Measurements from ENCODE around the gene HECTD2. TPM values are rescaled to one million over a fixed set of nuclear protein-coding genes. Genes with fewer than 3 reads are reported as not detected.
"Not testable (repeated sequence)": the region's sequence is repeated elsewhere in the genome, so short reads cannot be mapped to it uniquely, and the experiment has no call there.

HECTD2 gene
- total RNA-seq, 8 experiments from 2014 or later, result 4.5 to 28.1 (median 18.3) TPM

DNA sequence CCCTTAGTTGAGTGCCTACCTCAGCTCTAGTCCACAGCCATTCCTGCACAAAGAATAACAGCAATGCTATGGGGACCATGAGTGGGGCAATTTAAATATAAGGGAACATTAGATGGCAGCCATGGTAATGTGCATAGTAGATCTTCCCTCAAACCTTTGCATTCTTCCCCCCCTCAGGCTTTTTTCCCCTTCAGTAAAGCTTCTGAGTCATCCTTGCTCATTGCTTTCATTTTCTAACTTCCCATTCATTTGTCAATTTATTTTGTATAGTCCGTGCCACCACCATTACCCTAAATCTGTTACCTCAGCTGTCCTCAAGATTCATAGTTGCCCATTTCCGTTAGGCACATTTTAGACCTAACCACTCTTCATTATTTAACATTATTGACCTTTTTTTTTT lies 10.7 kb downstream of the HECTD2 start:
- in situ Hi-C loops (cut with MboI; ENCODE audit: low pct_unique_long_range_greater_than_20kb in 2 of 9, low sequenced_read_pairs in 9 of 9, unreplicated experiment in 9 of 9), result loop anchor here in 1 of 9 experiments (25.0 kb wide), 1 partner anchor 466 kb away; no protein-coding TSS in a partner anchor
- ATAC-seq (replicated peaks in 6 of 8), result peak in 3 of 8 experiments; percentile 37 to 86 (median 74)
- Histone ChIP-seq H3K27ac (no peak overlapping the region), H3K4me3 (no peak overlapping the region), H3K4me1 (replicated peaks in 1 of 2) (no peaks in the 10 kb centered on the region)
- 74 to 100% (median 86%) methylated on average over 1 to 2 of the region's 2 CpGs for WGBS, 10 experiments

DNA sequence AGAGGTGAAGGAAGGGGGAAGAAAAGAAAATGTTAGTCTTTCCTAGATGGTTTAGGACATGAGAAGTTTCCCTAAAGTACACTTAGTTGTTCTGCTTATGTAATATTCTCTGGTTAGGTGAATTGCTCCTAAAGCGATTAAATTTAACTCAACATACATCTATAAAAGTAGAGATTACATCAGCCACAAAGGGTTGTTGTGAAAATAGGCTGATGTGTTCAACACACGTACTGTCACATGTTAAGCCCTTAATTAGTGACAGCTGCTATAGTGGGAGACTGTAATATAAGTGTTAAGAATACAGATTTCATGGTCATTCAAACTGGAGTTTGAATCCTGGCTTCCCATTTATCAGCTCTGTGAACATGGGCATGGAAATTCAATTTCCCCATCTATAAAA lies 12.8 kb downstream of the HECTD2 start:
- Histone ChIP-seq H3K4me3 (no peak overlapping the region), H3K4me1 (replicated peaks in 1 of 2) (no peaks in the 10 kb centered on the region), H3K27ac (no peak overlapping the region)
- in situ Hi-C loops (cut with MboI; ENCODE audit: low pct_unique_long_range_greater_than_20kb in 2 of 9, low sequenced_read_pairs in 9 of 9, unreplicated experiment in 9 of 9), result loop anchor here in 1 of 9 experiments (25.0 kb wide), 1 partner anchor 464 kb away; no protein-coding TSS in a partner anchor
- ATAC-seq (replicated peaks in 6 of 8), result peak in 1 of 8 experiments; percentile 40
- WGBS, 10 experiments, result 37 to 100% (median 83%) methylated on average over 1 to 2 of the region's 2 CpGs

DNA sequence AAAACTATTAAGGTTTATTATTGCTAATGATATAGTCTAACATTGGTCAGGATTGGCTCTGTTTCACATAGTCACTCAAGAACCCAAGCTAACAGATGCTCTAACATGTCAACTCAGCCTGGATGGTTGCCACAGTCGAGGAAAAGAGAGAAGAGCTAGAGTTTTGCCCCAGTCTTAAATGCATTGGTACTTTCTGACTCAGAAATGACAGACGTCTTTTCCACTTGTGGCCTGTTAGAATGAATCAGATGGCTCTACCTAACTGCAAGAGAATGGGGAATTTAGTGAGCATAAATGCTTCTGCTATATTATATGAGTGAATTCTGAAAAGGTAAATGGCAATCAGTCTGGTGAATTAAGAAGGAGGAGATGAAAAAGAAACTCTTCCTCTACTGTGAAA lies 13.9 kb downstream of the HECTD2 start:
- H3K4me1 ChIP-seq (replicated peaks in 1 of 2), result no peaks in the 10 kb centered on the region
- in situ Hi-C loops (cut with MboI; ENCODE audit: low pct_unique_long_range_greater_than_20kb in 2 of 9, low sequenced_read_pairs in 9 of 9, unreplicated experiment in 9 of 9), result loop anchor here in 1 of 9 experiments (25.0 kb wide), 1 partner anchor 463 kb away; no protein-coding TSS in a partner anchor
- ATAC-seq (replicated peaks in 6 of 8), result no peak
- WGBS, 10 experiments, result 31 to 90% (median 67%) methylated on average over 1 to 2 of the region's 2 CpGs; no CpG with 5 or more reads in 2 of the 10 experiments
- no peak overlapping the region for H3K27ac ChIP-seq
- H3K4me3 ChIP-seq, result no peak overlapping the region

DNA sequence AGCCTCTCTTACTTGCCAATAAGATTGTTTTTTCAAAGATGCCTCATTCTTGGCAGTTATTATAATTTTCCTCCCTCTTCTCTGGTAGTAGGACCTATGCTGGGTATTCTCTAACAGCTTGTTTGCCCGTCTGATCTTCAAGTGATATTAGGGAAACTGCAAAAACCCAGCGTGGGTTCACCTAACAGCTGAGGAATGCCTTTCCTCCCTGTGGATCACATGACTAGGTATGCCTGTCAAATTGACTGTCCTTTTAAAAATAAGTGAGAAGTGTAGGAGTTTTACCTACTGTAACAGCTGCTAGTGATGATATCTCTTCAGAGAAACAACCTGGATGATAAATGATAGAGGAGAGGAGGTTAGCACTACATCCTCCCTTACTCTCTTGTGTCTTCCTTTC lies 22.0 kb downstream of the HECTD2 start:
- Histone ChIP-seq H3K4me3 (no peak overlapping the region), H3K4me1 (replicated peaks in 1 of 2) (no peaks in the 10 kb centered on the region), H3K27ac (no peak overlapping the region)
- 20 to 100% (median 90%) methylated on average over 1 to 2 of the region's 2 CpGs; no CpG with 5 or more reads in 5 of the 10 experiments for WGBS, 10 experiments
- ATAC-seq (replicated peaks in 6 of 8), result no peak
- in situ Hi-C loops (cut with MboI; ENCODE audit: low pct_unique_long_range_greater_than_20kb in 2 of 9, low sequenced_read_pairs in 9 of 9, unreplicated experiment in 9 of 9), result no loop called here

DNA sequence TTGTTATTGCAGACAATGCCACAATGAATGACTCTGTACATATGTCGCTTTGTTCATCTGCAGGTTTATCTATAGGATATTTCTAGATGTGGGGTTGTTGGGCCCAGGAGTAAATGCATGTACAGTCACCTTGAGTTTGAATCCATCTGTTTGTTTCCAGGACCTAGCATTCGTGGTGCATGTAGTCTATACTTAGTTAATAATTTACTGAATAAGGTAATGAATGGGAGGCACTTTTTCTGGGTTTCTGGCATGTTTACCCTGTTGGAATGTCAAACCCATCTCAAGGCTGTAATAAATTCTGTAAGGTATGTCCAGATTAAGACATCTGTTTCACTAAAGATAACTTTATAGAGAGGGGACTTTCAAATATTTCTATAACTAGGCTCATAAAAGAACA lies 23.5 kb downstream of the HECTD2 start:
- no peaks in the 10 kb centered on the region for H3K4me1 ChIP-seq (replicated peaks in 1 of 2)
- WGBS, 10 experiments, result 20 to 100% (median 67%) methylated on average over 1 to 2 of the region's 2 CpGs
- H3K4me3 ChIP-seq, result no peak overlapping the region
- no peak for ATAC-seq (replicated peaks in 6 of 8)
- in situ Hi-C loops (cut with MboI; ENCODE audit: low pct_unique_long_range_greater_than_20kb in 2 of 9, low sequenced_read_pairs in 9 of 9, unreplicated experiment in 9 of 9), result no loop called here
- H3K27ac ChIP-seq, result no peak overlapping the region

DNA sequence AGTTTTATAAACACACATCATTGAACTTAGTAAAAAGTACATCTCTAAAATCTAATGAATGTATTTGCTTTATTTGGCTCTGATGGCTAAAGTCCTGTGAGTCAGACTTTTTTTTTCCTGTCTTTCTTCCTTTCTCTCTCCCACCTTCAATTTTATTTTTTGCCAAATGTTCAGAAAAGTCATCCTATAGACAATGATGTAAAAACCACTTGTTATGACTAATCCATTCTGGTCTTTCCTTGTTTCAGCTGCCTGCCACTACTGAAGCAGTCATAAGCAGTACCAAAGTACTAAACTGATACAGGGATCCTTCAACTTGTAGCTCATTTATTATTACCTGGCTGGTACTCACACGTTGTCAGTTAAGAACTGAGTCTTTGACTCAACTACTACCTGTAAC lies 23.9 kb downstream of the HECTD2 start:
- 33 to 100% (median 85%) methylated on average over 1 of the region's 1 CpG for WGBS, 10 experiments
- Histone ChIP-seq H3K27ac (no peak overlapping the region), H3K4me3 (no peak overlapping the region), H3K4me1 (replicated peaks in 1 of 2) (no peaks in the 10 kb centered on the region)
- ATAC-seq (replicated peaks in 6 of 8), result no peak
- in situ Hi-C loops (cut with MboI; ENCODE audit: low pct_unique_long_range_greater_than_20kb in 2 of 9, low sequenced_read_pairs in 9 of 9, unreplicated experiment in 9 of 9), result no loop called here

DNA sequence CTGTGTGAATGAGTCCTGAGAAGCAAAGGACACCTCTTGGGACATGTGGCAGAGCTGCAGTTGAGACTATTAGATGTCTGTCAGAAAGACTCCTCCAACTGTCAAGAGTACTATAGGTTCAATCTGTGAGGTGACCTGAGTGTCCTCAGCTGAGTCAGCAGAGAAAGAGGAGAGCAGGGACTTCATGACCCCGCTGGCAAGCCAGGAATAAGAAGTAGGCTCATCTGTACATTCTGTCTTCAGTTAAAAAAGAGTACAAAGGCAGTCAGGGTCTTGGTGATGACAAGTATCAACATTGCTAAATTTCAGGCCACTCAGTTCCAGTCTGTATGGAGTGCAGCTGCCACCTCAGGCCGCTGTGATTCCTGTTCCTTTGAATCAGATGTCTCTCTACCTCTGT lies 25.1 kb downstream of the HECTD2 start:
- no peak for ATAC-seq (replicated peaks in 6 of 8)

DNA sequence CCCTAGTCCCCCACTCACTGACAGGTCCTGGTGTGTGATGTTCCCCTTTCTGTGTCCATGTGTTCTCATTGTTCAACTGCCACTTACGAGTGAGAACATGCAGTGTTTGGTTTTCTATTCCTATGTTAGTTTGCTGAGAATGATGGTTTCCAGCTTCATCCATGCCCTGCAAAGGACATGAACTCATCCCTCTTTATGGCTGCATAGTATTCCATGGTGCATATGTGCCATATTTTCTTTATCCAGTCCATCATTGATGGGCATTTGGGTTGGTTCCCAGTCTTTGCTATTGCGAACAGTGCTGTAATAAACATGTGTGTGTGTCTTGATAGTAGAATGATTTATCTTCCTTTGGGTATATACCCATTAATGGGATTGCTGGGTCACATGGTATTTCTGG lies 28.1 kb downstream of the HECTD2 start:
- H3K4me1 ChIP-seq (replicated peaks in 1 of 2); H3K4me3 ChIP-seq; in situ Hi-C loops (cut with MboI; ENCODE audit: low pct_unique_long_range_greater_than_20kb in 2 of 9, low sequenced_read_pairs in 9 of 9, unreplicated experiment in 9 of 9); H3K27ac ChIP-seq; ATAC-seq (replicated peaks in 6 of 8): not testable (repeated sequence)
- WGBS, 10 experiments, result 0 to 100% (median 80%) methylated on average over 1 to 2 of the region's 2 CpGs; no CpG with 5 or more reads in 5 of the 10 experiments

More for the DNA sequence above, 25.1 kb downstream of the HECTD2 start:
- no peak overlapping the region for H3K4me3 ChIP-seq
- in situ Hi-C loops (cut with MboI; ENCODE audit: low pct_unique_long_range_greater_than_20kb in 2 of 9, low sequenced_read_pairs in 9 of 9, unreplicated experiment in 9 of 9), result no loop called here
- WGBS, 10 experiments, result 80 to 100% (median 89%) methylated on average over 1 to 2 of the region's 2 CpGs; no CpG with 5 or more reads in 4 of the 10 experiments
- no peak overlapping the region for H3K27ac ChIP-seq
- H3K4me1 ChIP-seq (replicated peaks in 1 of 2), result no peaks in the 10 kb centered on the region

DNA sequence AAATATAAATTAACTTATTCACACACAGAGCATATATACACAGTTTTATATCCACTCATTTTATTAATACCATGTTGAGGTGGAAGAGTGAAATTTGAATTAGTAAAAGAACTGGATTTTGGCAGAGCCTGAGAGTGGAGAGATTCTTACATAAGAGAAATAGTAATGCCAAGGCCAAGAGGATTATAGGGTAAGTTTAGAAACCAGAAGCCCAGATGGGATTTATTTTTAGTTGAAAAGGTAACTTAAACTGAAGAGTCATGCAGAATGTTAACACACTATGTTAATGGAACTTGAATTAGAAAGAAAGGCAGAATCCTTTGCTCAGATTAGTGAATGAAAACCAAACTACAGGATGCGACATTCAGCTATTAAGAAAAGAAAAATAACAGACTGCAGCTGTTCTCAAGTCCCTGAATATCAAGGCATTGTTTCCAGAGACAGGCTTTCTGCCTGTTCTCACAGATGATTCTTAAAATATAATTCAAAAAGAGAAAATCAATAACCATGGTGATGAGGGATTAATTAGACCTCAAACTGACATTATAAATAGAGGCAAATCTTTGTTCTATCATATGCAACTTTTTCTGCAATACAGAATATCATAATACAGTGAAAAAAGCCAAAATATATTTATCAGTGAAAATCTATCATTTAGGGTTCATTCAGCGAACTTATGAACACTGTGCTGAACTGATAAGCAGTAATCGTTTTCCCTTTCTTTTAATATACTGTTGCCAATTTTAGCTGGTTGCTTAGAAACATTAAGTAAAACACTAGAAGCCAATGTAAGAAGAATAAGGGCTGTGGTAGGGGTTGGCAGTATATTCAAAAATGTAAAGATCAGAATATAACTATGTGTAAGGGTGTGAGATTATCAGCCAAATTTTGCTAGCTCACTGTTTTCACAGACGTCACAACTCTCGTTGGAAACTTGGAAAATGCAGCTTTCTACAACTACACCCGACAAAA lies 34.4 kb downstream of the HECTD2 start:
- no peak overlapping the region for H3K4me3 ChIP-seq
- in situ Hi-C loops (cut with MboI; ENCODE audit: low pct_unique_long_range_greater_than_20kb in 2 of 9, low sequenced_read_pairs in 9 of 9, unreplicated experiment in 9 of 9), result no loop called here
- H3K4me1 ChIP-seq (replicated peaks in 1 of 2), result no peaks in the 10 kb centered on the region
- no peak overlapping the region for H3K27ac ChIP-seq
- WGBS, 10 experiments, result 74 to 100% (median 88%) methylated on average over 1 to 6 of the region's 6 CpGs
- ATAC-seq (replicated peaks in 6 of 8), result peak in 1 of 8 experiments; percentile 26

DNA sequence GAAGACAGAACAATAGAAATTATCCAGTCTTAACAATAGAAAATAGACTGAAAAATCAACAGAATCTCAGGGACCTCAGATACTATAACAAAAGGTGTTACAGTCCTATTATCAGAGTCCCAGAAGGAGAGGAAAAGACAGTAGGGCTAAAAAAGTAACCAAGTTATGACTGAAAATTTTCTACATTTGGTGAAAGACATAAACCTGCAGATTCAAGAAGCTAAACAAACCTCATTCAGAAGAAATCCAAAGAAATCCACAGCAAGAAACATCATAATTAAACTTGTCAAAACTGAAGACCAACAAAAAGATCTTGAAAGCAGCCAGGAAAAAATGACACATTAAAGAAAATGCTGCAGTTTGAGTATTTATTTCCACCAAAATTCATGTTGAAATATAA lies 41.9 kb downstream of the HECTD2 start:
- Histone ChIP-seq H3K27ac (no peak overlapping the region), H3K4me1 (replicated peaks in 1 of 2) (no peaks in the 10 kb centered on the region), H3K4me3 (no peak overlapping the region)
- in situ Hi-C loops (cut with MboI; ENCODE audit: low pct_unique_long_range_greater_than_20kb in 2 of 9, low sequenced_read_pairs in 9 of 9, unreplicated experiment in 9 of 9), result no loop called here
- ATAC-seq (replicated peaks in 6 of 8), result no peak

DNA sequence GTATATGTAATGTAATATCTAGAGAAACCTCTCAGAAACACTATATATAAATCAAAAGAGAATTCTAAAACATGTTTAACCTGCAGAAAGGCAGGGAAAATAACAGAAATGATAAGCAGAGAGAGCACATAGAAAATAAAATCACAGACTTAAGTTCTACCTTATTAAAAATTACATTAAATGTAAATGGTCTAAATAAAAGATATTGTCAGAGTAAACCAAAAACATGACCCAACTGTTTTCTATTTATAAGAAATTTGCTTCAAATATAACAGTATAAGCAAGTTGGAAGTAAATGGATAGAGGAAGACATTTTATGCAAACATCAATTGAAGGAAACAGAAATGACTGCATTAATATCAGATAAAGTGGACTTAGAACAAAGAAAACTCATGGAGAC lies 43.4 kb downstream of the HECTD2 start:
- Histone ChIP-seq H3K4me1 (replicated peaks in 1 of 2) (no peaks in the 10 kb centered on the region), H3K27ac (no peak overlapping the region), H3K4me3 (no peak overlapping the region)
- no peak for ATAC-seq (replicated peaks in 6 of 8)
- in situ Hi-C loops (cut with MboI; ENCODE audit: low pct_unique_long_range_greater_than_20kb in 2 of 9, low sequenced_read_pairs in 9 of 9, unreplicated experiment in 9 of 9), result no loop called here

DNA sequence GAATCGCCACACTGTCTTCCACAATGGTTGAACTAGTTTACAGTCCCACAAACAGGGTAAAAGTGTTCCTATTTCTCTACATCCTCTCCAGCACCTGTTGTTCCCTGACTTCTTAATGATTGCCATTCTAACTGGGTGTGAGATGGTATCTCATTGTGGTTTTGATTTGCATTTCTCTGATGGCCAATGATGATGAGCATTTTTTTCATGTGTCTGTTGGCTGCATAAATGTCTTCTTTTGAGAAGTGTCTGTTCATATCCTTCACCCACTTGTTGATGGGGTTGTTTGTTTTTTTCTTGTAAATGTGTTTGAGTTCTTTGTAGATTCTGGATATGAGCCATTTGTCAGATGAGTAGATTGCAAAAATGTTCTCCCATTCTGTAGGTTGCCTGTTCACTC lies 45.0 kb downstream of the HECTD2 start:
- H3K27ac ChIP-seq; ATAC-seq (replicated peaks in 6 of 8); in situ Hi-C loops (cut with MboI; ENCODE audit: low pct_unique_long_range_greater_than_20kb in 2 of 9, low sequenced_read_pairs in 9 of 9, unreplicated experiment in 9 of 9); H3K4me1 ChIP-seq (replicated peaks in 1 of 2); H3K4me3 ChIP-seq: not testable (repeated sequence)
- 100% methylated on average over 1 of the region's 1 CpG; no CpG with 5 or more reads in 8 of the 10 experiments for WGBS, 10 experiments

DNA sequence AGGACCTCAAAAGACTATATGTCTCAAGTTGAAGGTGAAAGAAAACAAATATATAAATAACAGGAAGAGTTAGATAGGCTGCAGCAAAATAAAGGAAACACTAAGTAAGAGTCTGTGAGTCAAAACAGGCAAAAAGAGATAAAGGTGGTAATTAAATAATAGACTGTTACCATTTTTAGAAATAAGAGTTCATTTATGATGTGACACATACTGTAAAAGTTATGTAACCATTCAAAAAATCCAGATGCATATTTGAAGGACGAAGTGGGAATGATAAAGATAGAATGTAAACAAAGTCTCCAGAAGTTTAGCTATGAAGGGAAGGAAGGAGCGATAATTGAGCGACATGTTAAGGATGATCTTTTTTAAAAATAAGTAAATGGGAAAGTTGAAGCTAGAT lies 50.5 kb downstream of the HECTD2 start:
- H3K4me1 ChIP-seq (replicated peaks in 1 of 2), result no peaks in the 10 kb centered on the region
- no peak overlapping the region for H3K27ac ChIP-seq
- in situ Hi-C loops (cut with MboI; ENCODE audit: low pct_unique_long_range_greater_than_20kb in 2 of 9, low sequenced_read_pairs in 9 of 9, unreplicated experiment in 9 of 9), result no loop called here
- H3K4me3 ChIP-seq, result no peak overlapping the region
- no peak for ATAC-seq (replicated peaks in 6 of 8)
- WGBS, 10 experiments, result 69 to 98% (median 92%) methylated on average over 2 to 3 of the region's 3 CpGs

DNA sequence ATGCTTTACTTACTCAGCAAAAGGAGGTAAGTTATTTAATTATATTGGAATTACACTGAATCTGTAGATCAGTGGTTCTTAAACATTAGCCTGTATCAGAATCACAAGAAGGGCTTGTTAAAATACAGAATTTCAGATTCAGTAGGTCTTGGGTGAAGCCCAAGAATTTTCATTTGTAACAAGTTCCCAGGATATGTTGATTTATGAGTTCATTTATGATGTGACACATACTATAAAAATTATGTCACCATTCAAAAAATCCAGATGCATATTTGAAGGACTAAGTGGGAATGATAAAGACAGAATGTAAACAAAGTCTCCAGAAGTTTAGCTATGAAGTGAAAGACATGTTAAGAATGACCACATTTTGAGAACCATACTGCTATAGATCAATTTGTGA lies 52.3 kb downstream of the HECTD2 start:
- H3K27ac ChIP-seq, result no peak overlapping the region
- in situ Hi-C loops (cut with MboI; ENCODE audit: low pct_unique_long_range_greater_than_20kb in 2 of 9, low sequenced_read_pairs in 9 of 9, unreplicated experiment in 9 of 9), result no loop called here
- no peak overlapping the region for H3K4me3 ChIP-seq
- peak in 1 of 8 experiments; percentile 32 for ATAC-seq (replicated peaks in 6 of 8)
- no peaks in the 10 kb centered on the region for H3K4me1 ChIP-seq (replicated peaks in 1 of 2)
